CD4-positive, alpha-beta T cell (primary cell): ENCODE data around the gene ARHGAP6. TPM values are rescaled to one million over a fixed set of nuclear protein-coding genes. Genes with fewer than 3 reads are reported as not detected.

Experiments
- ATAC-seq: fragments of 200-7000 bp; cut with Tn5 transposase; one replicate; pipeline ENCODE4 v1.10.0; 2022; ENCODE audit warnings: mild to moderate bottlenecking; ENCODE audit not compliant: poor library complexity
- CTCF ChIA-PET: fragments of 350-600 bp; sonication (Branson Sonifier 250); formaldehyde crosslinking; loops from one replicate; lab custom pipeline; 2021; ENCODE audit warnings: antibody characterized with exemption, inconsistent platforms; lab: Charles Lee
- POLR2A ChIA-PET: fragments of 350-600 bp; sonication (Branson Sonifier 250); formaldehyde crosslinking; loops from one replicate; lab custom pipeline; 2021; ENCODE audit warnings: antibody characterized with exemption, inconsistent platforms; lab: Charles Lee
- DNase-seq, 14 experiments: peaks; one replicate each; pipeline ENCODE4 v3.0.0-alpha.2; 2013 to 2020; ENCODE audit warnings: mixed read lengths in 2 of 14
- H3K27ac ChIP-seq, 2 donors: one replicate each; pipeline versions ENCODE4 v1.5.1 to v1.7.0; 2013; ENCODE audit warnings: low read length in 2 of 2, low read depth in 1 of 2, mild to moderate bottlenecking in 1 of 2
- H3K27me3 ChIP-seq, 2 experiments: 1 replicate in 1 of 2; 2 replicates in 1 of 2; pipeline versions ENCODE4 v1.6.1 to v1.7.0; 2013; ENCODE audit warnings: low read length in 2 of 2, control low read depth in 1 of 2, mild to moderate bottlenecking in 1 of 2, moderate library complexity in 1 of 2; ENCODE audit not compliant: insufficient read depth in 2 of 2, control insufficient read depth in 1 of 2
- H3K36me3 ChIP-seq: one replicate; pipeline ENCODE4 v1.6.1; 2013; ENCODE audit warnings: low read length, control low read depth; ENCODE audit not compliant: insufficient read depth
- H3K4me1 ChIP-seq: one replicate; pipeline ENCODE4 v1.6.1; 2013; ENCODE audit warnings: low read length, control low read depth; ENCODE audit not compliant: insufficient read depth
- H3K4me3 ChIP-seq: one replicate; pipeline ENCODE4 v1.5.1; 2013; ENCODE audit warnings: mild to moderate bottlenecking, low read length, moderate library complexity
- H3K9me3 ChIP-seq, 2 experiments: 1 replicate in 1 of 2; 2 replicates in 1 of 2; pipeline versions ENCODE4 v1.6.1 to v1.7.0; 2013; ENCODE audit warnings: low read length in 2 of 2, mild to moderate bottlenecking in 2 of 2, control low read depth in 1 of 2, moderate library complexity in 1 of 2; ENCODE audit not compliant: control insufficient read depth in 1 of 2, insufficient read depth in 1 of 2
- H3K27ac Mint-ChIP-seq: one replicate; pipeline ENCODE4 v1.8.0; 2020; ENCODE audit warnings: mixed read lengths
- H3K27me3 Mint-ChIP-seq: one replicate; pipeline ENCODE4 v1.8.0; 2021; ENCODE audit warnings: mixed read lengths
- H3K36me3 Mint-ChIP-seq: one replicate; pipeline ENCODE4 v1.8.0; 2021; ENCODE audit warnings: low read depth, mixed read lengths
- H3K4me1 Mint-ChIP-seq: one replicate; pipeline ENCODE4 v1.8.0; 2021; ENCODE audit warnings: low read depth, mixed read lengths
- H3K4me3 Mint-ChIP-seq: one replicate; pipeline ENCODE4 v1.8.0; 2020; ENCODE audit warnings: mild to moderate bottlenecking, mixed read lengths
- H3K9me3 Mint-ChIP-seq: one replicate; pipeline ENCODE4 v1.8.0; 2020; ENCODE audit warnings: mixed read lengths
- intact Hi-C, 2 experiments: fragments of 100-400 bp; cut with DNase I in 1 of 2; cut with micrococcal nuclease in 1 of 2; formaldehyde crosslinking; loops; one replicate each; pipeline versions ENCODE4 v1.15.1 to v1.9.0; 2023 to 2025; cut with DNase I, micrococcal nuclease
- total RNA-seq, 174 experiments: library from RNA in 2 of 174; stranded (reverse) in 2 of 174; gene quantifications; one replicate each; pipeline ENCODE4 v1.2.3 and lab custom pipeline; 2021 to 2026
- TF ChIP-seq, protein P1 (sequence below): fragments of 200-600 bp; IDR thresholded peaks from one replicate; pipeline ENCODE4 v1.8.0; 2022; ENCODE audit warnings: antibody characterized with exemption, mild to moderate bottlenecking

The ARHGAP6 gene
- total RNA-seq, 2 experiments from 2014 or later = not detected

DNA sequence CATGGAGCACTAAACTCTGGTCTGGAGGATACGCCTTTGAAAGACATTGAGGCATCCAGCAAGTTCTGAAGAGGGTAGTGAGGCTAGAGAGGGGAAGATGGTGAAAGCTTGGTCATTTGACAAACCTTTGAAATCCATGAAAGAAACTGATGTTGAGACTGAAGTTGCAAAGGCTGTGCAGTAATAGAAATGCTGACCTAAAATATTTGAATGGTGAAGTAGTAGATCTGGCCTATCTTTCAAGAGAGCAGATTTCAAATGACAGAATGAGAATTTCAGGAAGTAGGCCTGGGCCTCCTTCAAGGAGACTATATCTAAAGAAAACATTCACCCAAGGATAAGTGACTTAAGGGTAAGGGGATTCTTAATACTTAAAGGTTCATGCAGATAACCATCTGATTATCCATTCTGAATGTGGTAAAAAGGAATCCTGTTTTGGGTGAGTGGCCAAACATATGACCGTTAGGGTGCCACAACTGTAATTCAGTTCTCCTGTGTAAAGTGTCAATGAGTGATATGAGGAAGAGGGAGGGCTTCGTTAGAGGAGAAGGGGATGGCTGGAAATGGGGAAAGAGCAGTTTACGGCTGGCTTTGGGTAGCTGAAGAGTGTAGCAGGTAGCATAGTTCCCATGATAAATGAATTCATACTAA is 310.3 kb downstream of the ARHGAP6 start:
- no peaks in the 10 kb centered on the region for H3K27me3 Mint-ChIP-seq
- Histone ChIP-seq H3K9me3 (no peaks in the 10 kb centered on the region), H3K36me3 (no peaks in the 10 kb centered on the region), H3K4me3 (no peak overlapping the region), H3K27ac (no peak overlapping the region), H3K27me3 (no peaks in the 10 kb centered on the region), H3K4me1 (no peaks in the 10 kb centered on the region)
- no peak for DNase-seq
- H3K4me3 Mint-ChIP-seq = no peak overlapping the region
- H3K4me1 Mint-ChIP-seq = no peaks in the 10 kb centered on the region
- TF ChIP-seq, protein P1, sequence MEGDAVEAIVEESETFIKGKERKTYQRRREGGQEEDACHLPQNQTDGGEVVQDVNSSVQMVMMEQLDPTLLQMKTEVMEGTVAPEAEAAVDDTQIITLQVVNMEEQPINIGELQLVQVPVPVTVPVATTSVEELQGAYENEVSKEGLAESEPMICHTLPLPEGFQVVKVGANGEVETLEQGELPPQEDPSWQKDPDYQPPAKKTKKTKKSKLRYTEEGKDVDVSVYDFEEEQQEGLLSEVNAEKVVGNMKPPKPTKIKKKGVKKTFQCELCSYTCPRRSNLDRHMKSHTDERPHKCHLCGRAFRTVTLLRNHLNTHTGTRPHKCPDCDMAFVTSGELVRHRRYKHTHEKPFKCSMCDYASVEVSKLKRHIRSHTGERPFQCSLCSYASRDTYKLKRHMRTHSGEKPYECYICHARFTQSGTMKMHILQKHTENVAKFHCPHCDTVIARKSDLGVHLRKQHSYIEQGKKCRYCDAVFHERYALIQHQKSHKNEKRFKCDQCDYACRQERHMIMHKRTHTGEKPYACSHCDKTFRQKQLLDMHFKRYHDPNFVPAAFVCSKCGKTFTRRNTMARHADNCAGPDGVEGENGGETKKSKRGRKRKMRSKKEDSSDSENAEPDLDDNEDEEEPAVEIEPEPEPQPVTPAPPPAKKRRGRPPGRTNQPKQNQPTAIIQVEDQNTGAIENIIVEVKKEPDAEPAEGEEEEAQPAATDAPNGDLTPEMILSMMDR = no peak
- H3K27ac Mint-ChIP-seq = no peak overlapping the region
- no peaks in the 10 kb centered on the region for H3K36me3 Mint-ChIP-seq
- ChIA-PET POLR2A (no interaction called here), CTCF (no interaction called here)
- H3K9me3 Mint-ChIP-seq = no peaks in the 10 kb centered on the region
- intact Hi-C loops = no loop called here
- ATAC-seq = no peak

DNA sequence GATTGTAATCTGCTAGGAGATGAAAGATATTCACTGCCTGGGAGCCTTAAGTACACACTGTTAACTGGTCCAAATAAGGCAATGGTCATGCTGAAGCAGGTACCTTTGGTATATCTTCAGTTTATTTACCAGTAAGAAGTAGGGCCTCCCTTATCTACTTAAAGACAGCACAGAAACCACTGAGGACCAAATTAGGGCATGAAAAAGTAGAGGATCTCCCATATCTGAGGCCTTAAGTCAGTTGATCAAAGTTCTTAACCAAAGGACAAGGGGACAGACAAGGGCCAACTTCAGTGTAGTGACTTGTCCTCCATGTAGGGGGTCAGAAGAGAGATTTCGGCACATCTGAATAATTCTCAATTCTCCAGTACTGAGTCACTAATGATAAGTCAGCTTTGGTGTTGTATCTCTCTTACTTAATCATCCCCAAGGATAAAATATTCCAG is 313.4 kb downstream of the ARHGAP6 start:
- Mint-ChIP-seq H3K9me3 (no peaks in the 10 kb centered on the region), H3K4me1 (no peaks in the 10 kb centered on the region), H3K27ac (no peak overlapping the region), H3K4me3 (no peak overlapping the region), H3K36me3 (no peaks in the 10 kb centered on the region), H3K27me3 (no peaks in the 10 kb centered on the region)
- DNase-seq (no peak), ATAC-seq (no peak)
- H3K9me3 ChIP-seq = no peaks in the 10 kb centered on the region
- H3K27me3 ChIP-seq = no peaks in the 10 kb centered on the region
- no peaks in the 10 kb centered on the region for H3K4me1 ChIP-seq
- H3K27ac ChIP-seq = no peak overlapping the region
- TF ChIP-seq, protein P1 = no peak
- no peaks in the 10 kb centered on the region for H3K36me3 ChIP-seq
- intact Hi-C loops = no loop called here
- ChIA-PET POLR2A (no interaction called here), CTCF (no interaction called here)
- H3K4me3 ChIP-seq = no peak overlapping the region

DNA sequence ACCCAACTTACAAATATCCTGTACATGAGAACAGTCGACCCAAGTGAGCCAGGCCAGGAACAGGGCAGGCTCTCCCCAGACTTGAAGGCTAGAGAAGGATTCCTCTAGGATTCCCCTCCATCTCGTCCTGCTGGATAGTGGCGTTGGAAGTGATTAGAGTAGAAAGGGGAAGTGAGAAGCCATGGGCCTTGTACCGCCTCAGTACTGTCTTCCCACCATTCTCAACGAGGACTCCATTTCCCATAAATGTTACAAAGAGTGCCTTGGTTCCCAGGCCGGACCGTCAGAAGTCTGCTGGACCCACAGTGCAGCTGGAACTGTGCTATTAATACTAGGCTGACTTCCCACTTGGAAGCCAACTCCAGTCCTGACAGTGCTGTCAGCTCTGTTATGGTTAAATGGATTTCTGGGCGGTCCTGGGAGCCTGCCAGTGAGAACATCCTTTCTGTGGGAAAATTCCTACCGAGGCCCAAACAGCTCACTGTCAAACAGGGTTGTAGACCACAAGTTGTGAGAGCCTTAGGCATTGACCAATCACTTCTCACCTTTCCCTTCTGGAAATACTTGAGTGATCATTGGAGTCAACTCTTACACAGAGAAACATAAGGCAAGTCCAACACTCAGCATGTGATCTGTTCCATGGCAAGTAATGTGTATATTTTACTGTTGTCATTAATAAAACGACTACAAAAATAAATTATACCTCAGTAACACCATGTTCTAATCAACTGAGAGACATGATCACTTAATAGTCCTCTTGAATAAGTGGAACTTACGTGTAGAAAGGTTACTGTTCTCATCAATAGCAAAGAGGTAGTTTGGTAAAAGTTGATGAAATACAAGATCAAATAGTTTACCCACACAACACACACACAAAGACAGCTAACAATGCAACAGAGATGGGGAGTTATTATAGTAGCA is 314.1 kb downstream of the ARHGAP6 start:
- Histone ChIP-seq H3K4me1 (no peaks in the 10 kb centered on the region), H3K36me3 (no peaks in the 10 kb centered on the region), H3K27ac (no peak overlapping the region), H3K4me3 (no peak overlapping the region), H3K27me3 (no peaks in the 10 kb centered on the region), H3K9me3 (no peaks in the 10 kb centered on the region)
- TF ChIP-seq, protein P1 = no peak
- Mint-ChIP-seq H3K4me1 (no peaks in the 10 kb centered on the region), H3K27me3 (no peaks in the 10 kb centered on the region), H3K27ac (no peak overlapping the region), H3K9me3 (no peaks in the 10 kb centered on the region), H3K36me3 (no peaks in the 10 kb centered on the region), H3K4me3 (no peak overlapping the region)
- ATAC-seq = no peak
- ChIA-PET CTCF (no interaction called here), POLR2A (no interaction called here)
- no peak for DNase-seq
- intact Hi-C loops = no loop called here
